ENCODE data around the gene ABHD10. TPM values are rescaled to one million over a fixed set of nuclear protein-coding genes. Genes with fewer than 3 reads are reported as not detected.

Gene ABHD10
- total RNA-seq (ENCODE audit: low replicate concordance): 12.2 and 35.1 TPM in 2 replicates

DNA sequence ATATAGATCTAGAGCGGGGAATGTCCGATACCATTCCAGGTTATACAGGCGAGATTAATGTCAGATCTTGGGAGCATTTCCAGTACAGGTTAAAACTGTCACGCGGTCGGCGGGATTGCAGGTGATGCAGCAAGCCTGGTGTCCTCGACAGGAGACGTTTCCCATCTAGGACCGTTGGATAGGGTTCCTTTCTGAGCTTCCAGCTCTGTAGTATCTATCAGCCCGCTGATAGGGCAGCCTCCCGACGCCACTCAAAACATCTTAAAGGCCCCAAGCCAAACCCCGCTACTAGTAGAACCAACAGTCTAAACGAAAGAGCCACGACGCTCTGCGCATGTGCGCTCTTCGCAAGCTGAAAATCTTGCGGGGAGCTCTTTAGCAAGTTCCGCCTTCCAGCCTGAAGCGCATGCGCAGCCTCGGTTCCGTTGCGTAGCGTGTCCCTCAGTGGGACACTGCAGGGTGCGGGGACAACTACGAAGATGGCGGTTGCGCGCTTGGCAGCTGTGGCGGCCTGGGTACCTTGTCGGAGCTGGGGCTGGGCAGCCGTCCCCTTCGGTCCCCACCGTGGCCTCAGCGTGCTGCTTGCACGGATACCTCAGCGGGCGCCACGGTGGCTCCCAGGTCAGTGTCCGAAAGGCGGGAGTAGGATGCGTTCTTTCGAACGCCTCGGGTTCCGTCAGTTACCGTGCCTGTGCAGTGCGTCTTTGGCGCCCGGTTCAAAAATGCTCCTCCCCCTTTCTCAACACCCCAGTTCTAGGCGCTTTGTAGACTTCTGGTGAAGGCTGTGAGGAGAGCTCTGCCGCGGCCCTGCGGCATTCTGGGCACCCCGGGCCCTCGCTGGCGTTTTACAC is at the start of gene ABHD10:
ABHD10 (plus strand) TSS at position 444 of the 851 bp plus-strand sequence; CDS start at position 480, 36 bp downstream.
- peak; percentile 99 for DNase-seq (ENCODE audit: low read depth)
- H3K4me3 ChIP-seq (ENCODE audit: low read depth, low read length): peak within 1 kb of the TSS; percentile 85

DNA sequence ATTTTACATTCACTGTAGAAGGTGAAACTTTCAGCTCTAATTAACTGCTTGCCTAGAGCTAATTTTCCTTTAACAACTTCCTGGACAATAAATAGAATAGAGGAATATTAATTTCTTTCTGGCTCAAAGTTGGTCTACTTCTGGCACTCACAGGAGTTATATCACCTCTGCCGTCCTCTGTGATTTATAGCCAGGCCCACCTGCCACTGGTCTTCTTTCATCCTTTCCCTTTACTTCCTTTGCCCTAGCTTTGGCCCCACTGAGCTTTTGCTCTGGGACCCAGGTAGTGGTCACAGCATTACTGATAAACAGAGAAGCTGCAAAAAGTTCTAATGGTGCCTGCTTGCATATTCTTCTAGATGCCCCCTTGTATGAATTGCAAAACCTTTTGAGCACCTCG is 49.3 kb upstream of the ABHD10 start:
- no peak for DNase-seq (ENCODE audit: low read depth)
- TF ChIP-seq, protein P1, sequence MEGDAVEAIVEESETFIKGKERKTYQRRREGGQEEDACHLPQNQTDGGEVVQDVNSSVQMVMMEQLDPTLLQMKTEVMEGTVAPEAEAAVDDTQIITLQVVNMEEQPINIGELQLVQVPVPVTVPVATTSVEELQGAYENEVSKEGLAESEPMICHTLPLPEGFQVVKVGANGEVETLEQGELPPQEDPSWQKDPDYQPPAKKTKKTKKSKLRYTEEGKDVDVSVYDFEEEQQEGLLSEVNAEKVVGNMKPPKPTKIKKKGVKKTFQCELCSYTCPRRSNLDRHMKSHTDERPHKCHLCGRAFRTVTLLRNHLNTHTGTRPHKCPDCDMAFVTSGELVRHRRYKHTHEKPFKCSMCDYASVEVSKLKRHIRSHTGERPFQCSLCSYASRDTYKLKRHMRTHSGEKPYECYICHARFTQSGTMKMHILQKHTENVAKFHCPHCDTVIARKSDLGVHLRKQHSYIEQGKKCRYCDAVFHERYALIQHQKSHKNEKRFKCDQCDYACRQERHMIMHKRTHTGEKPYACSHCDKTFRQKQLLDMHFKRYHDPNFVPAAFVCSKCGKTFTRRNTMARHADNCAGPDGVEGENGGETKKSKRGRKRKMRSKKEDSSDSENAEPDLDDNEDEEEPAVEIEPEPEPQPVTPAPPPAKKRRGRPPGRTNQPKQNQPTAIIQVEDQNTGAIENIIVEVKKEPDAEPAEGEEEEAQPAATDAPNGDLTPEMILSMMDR (IDR thresholded peaks at IDR 0.05; ENCODE audit: insufficient read depth, low read length): no peak
- H3K4me3 ChIP-seq (ENCODE audit: low read depth, low read length): no peak overlapping the region

More for the DNA sequence above, at the start of gene ABHD10:
- TF ChIP-seq, protein P1 (IDR thresholded peaks at IDR 0.05; ENCODE audit: insufficient read depth, low read length): no peak

DNA sequence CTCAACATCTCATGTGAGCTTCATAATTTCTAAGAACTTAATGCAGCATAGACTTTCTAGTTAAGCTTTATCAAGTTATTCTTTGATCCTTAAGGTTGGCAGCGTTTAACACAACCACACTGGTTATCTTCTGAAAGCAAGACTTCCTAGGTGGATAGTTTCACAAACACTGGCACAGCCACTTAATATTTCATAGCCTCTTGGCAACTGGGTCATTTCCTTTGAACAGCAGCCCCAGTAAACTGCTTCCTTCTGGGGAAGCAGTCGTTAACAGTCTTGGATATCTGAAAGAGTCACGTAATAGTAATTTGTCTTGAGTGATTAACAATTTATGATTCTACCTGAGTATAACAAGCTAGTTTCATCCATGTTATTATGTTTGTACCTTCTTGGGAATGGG is 45.9 kb upstream of the ABHD10 start:
- DNase-seq (ENCODE audit: low read depth): no peak
- TF ChIP-seq, protein P1 (IDR thresholded peaks at IDR 0.05; ENCODE audit: insufficient read depth, low read length): no peak

DNA sequence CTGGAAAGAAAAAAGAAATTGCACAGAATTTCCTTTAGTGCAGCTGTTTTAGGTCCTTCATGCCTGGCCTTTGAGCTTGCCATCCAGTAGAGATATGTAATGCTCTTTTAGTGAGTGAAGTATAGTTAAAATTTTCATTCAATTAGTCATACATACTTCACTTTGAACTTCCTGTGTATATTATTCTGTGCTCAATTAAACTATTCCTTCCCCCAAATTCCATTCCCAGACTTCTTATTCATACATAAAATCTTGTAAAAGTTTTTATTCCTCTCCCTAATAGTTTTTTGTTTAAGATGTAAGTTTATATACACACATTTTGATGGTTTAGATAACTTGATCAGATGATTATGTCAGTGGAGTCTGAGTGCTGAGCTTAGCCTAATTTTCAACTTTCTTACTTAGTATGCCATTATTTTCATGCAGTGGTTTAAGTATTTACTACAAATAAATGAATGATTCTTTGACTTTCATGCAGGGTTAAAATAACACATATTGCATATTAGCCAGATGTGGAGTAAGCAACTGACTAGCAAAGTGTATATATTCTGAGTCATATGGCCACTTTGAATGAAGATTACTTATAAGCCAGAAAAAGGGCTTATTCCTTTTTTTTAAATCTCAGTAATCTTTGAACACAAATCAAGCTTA is 42.5 kb upstream of the ABHD10 start:
- TF ChIP-seq, protein P1 (IDR thresholded peaks at IDR 0.05; ENCODE audit: insufficient read depth, low read length): no peak
- peak; percentile 73 for DNase-seq (ENCODE audit: low read depth)
- no peak overlapping the region for H3K4me3 ChIP-seq (ENCODE audit: low read depth, low read length)

More for the DNA sequence above, 45.9 kb upstream of the ABHD10 start:
- H3K4me3 ChIP-seq (ENCODE audit: low read depth, low read length): no peak overlapping the region

DNA sequence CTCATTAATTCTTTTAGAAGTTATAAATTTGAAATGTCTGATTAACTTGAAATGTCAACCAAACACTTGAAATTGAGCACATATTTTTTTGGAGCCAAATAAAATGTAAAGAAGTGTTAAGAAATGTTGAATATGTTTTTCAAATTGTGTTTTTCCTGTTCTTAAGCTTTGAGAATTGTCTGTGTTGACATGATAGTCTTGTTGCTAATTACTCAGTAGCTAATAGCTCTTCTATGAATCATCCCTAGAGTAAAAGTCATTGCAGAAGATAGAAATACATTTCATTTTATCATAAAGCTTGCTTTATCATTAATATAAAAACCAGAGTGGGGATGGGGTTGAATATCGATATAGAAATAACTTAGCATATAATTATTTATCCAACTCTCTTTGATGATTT is 41.9 kb upstream of the ABHD10 start:
- TF ChIP-seq, protein P1 (IDR thresholded peaks at IDR 0.05; ENCODE audit: insufficient read depth, low read length): no peak
- H3K4me3 ChIP-seq (ENCODE audit: low read depth, low read length): no peak overlapping the region
- no peak for DNase-seq (ENCODE audit: low read depth)

DNA sequence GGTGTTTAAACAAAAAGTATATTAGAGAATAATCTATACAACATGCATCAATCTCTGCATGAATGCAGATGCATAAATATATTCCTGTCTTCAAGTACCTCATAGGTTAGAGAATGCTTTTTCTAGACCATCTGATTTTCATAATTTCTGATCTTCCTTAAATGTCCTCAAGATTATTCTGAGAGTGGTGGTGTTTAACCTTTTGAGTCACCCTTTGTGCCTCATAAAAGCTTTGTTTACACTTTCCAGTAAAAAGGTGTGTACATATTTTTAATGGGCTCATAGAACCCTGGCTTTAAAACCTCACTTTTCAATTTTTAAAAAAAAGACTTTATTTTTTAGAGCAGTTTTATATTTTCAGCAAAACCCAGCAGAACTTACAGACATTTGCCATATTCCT is 41.0 kb upstream of the ABHD10 start:
- no peak overlapping the region for H3K4me3 ChIP-seq (ENCODE audit: low read depth, low read length)
- DNase-seq (ENCODE audit: low read depth): no peak
- TF ChIP-seq, protein P1 (IDR thresholded peaks at IDR 0.05; ENCODE audit: insufficient read depth, low read length): no peak
